Measurements from ENCODE around the gene FREM1.
"Not testable (repeated sequence)": the region's sequence is repeated elsewhere in the genome, so short reads cannot be mapped to it uniquely, and the experiment has no call there.

The FREM1 gene

GRCh38 chr9:14935964-14936363 lies 25.7 kb upstream of the FREM1 start:
- H3K9ac ChIP-seq (ENCODE audit: low read depth in 1 of 2, low read length in 2 of 2) = no peak overlapping the region
- no peak overlapping the region for H3K4me3 ChIP-seq (ENCODE audit: low read depth in 1 of 2, low read length in 2 of 2)
- no peaks in the 10 kb centered on the region for H3K36me3 ChIP-seq (ENCODE audit: control insufficient read depth in 1 of 2, insufficient read depth in 2 of 2, low read length in 2 of 2)
- no peaks in the 10 kb centered on the region for H3K4me1 ChIP-seq (ENCODE audit: control insufficient read depth in 1 of 2, insufficient read depth in 2 of 2, low read length in 2 of 2)
- H3K27ac ChIP-seq (ENCODE audit: low read depth, low read length) = no peak overlapping the region
- no peaks in the 10 kb centered on the region for H3K9me3 ChIP-seq (ENCODE audit: control insufficient read depth in 1 of 2, low read length in 2 of 2)
- no peaks in the 10 kb centered on the region for H3K27me3 ChIP-seq (ENCODE audit: control insufficient read depth in 1 of 2, insufficient read depth in 2 of 2, low read length in 2 of 2)

DNA sequence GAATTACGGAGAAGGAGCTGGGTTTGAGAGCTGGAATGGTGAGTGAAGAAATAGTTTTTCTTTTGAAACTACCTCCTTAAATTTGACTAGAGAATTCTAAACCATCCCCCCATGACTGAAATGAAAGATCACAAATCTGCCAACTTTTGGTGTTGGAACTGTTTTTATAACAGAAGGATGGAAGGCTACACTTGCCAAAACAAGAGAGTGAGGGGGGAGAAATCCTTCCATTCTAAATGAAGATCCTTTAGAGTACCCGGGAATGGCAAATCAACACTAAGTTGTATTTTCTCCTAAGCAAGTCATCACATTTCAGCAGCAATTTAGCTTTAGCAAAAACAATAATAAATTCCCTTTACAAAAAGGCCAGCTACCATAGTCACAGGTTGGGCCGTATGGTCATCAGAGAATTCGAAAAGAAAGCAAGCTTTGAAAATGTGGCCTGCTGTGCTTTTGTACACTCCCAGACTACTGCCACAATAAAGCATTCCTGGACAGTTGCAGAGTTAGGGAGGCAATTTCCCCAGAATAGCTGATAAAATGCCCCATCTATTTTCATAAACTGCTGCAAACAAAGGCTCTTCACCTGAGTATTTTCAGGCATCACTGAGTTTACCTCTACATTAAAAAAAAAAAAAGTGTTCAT lies 25.0 kb upstream of the FREM1 start:
- Histone ChIP-seq H3K9ac (ENCODE audit: low read depth in 1 of 2, low read length in 2 of 2) (no peak overlapping the region), H3K4me3 (ENCODE audit: low read depth in 1 of 2, low read length in 2 of 2) (no peak overlapping the region), H3K27ac (ENCODE audit: low read depth, low read length) (no peak overlapping the region), H3K9me3 (ENCODE audit: control insufficient read depth in 1 of 2, low read length in 2 of 2) (no peaks in the 10 kb centered on the region), H3K4me1 (ENCODE audit: control insufficient read depth in 1 of 2, insufficient read depth in 2 of 2, low read length in 2 of 2) (no peaks in the 10 kb centered on the region), H3K36me3 (ENCODE audit: control insufficient read depth in 1 of 2, insufficient read depth in 2 of 2, low read length in 2 of 2) (no peaks in the 10 kb centered on the region), H3K27me3 (ENCODE audit: control insufficient read depth in 1 of 2, insufficient read depth in 2 of 2, low read length in 2 of 2) (no peaks in the 10 kb centered on the region)

DNA sequence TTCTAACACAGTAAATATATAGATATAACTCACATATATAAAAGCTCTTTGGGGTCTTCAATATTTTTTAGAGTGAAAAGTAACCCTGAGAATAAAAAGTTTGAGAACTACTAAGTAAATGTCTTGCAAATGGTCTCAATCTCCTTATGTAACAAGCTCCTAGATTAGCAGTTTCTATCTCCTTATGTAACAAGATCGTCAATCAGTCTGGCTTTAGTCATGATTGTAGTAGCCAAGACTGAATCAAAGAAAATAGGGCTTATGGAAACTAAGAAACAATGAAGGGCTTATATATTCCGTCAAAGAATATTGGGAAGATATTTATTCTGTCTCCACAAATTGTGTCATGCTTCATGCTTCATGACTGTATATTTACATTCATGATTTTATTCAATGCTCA lies 22.4 kb upstream of the FREM1 start:
- H3K36me3 ChIP-seq (ENCODE audit: control insufficient read depth in 1 of 2, insufficient read depth in 2 of 2, low read length in 2 of 2) = no peaks in the 10 kb centered on the region
- H3K9me3 ChIP-seq (ENCODE audit: control insufficient read depth in 1 of 2, low read length in 2 of 2) = no peaks in the 10 kb centered on the region
- H3K27ac ChIP-seq (ENCODE audit: low read depth, low read length) = no peak overlapping the region
- H3K9ac ChIP-seq (ENCODE audit: low read depth in 1 of 2, low read length in 2 of 2) = no peak overlapping the region
- no peaks in the 10 kb centered on the region for H3K27me3 ChIP-seq (ENCODE audit: control insufficient read depth in 1 of 2, insufficient read depth in 2 of 2, low read length in 2 of 2)
- no peaks in the 10 kb centered on the region for H3K4me1 ChIP-seq (ENCODE audit: control insufficient read depth in 1 of 2, insufficient read depth in 2 of 2, low read length in 2 of 2)
- H3K4me3 ChIP-seq (ENCODE audit: low read depth in 1 of 2, low read length in 2 of 2) = no peak overlapping the region

- Histone ChIP-seq H3K27me3 (ENCODE audit: control insufficient read depth in 1 of 2, insufficient read depth in 2 of 2, low read length in 2 of 2) (no peaks in the 10 kb centered on the region), H3K9ac (ENCODE audit: low read depth in 1 of 2, low read length in 2 of 2) (no peak overlapping the region), H3K4me3 (ENCODE audit: low read depth in 1 of 2, low read length in 2 of 2) (no peak overlapping the region), H3K36me3 (ENCODE audit: control insufficient read depth in 1 of 2, insufficient read depth in 2 of 2, low read length in 2 of 2) (no peaks in the 10 kb centered on the region), H3K9me3 (ENCODE audit: control insufficient read depth in 1 of 2, low read length in 2 of 2) (no peaks in the 10 kb centered on the region), H3K27ac (ENCODE audit: low read depth, low read length) (no peak overlapping the region), H3K4me1 (ENCODE audit: control insufficient read depth in 1 of 2, insufficient read depth in 2 of 2, low read length in 2 of 2) (peaks cover 0 to under 1% of the 10 kb centered on the region in 2 donors)
These were observed 22.0 kb upstream of the FREM1 start for GRCh38 chr9:14932231-14932630.

GRCh38 chr9:14926941-14927624 lies 16.9 kb upstream of the FREM1 start:
- Histone ChIP-seq H3K4me3 (ENCODE audit: low read depth in 1 of 2, low read length in 2 of 2) (no peak overlapping the region), H3K4me1 (ENCODE audit: control insufficient read depth in 1 of 2, insufficient read depth in 2 of 2, low read length in 2 of 2) (peaks cover 0 to 6% of the 10 kb centered on the region in 2 donors), H3K27me3 (ENCODE audit: control insufficient read depth in 1 of 2, insufficient read depth in 2 of 2, low read length in 2 of 2) (no peaks in the 10 kb centered on the region), H3K36me3 (ENCODE audit: control insufficient read depth in 1 of 2, insufficient read depth in 2 of 2, low read length in 2 of 2) (no peaks in the 10 kb centered on the region), H3K27ac (ENCODE audit: low read depth, low read length) (no peak overlapping the region), H3K9ac (ENCODE audit: low read depth in 1 of 2, low read length in 2 of 2) (no peak overlapping the region), H3K9me3 (ENCODE audit: control insufficient read depth in 1 of 2, low read length in 2 of 2) (no peaks in the 10 kb centered on the region)

DNA sequence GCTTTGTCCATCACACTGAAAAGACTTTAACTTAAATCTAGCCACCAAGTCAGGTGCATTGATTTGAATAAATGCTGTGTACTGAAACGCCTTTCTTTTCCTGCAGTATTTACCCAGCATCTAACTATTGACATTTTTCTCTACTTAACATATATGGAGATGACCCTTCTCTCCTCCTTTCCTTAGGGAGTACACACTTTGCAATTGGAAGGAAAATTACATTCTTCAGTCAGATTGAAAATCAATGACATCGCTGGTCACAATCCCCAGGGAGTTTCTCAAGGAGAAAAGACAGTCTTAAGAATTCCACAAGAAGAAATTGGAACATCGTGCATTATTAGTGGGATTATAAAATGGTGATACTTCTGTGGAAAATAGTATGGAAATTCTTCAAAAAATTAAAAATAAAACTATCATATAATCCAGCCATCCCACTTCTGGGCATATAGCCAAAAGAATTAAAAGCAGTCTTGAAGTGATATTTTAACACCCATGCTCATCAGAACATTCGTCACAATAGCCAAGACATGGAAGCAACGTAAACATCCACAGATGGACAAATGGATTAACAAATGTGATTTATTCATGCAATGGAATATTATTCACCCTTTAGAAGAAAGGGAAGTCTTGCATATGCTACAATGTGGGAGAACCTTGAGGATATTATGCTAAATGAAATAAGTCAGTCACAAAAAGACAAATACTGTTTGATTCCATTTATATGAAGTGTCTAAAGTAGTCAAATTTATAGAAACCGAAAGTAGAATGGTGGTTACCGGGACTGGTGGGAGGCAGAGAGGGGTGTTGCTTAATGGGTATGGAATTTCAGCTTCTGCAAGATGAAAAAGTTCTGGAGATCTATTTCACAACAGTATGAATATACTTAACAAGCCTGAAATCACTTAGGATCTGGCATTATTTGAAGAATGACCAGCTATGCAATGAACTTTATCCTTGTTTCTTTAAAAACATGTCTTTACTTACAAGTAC lies 14.3 kb upstream of the FREM1 start:
- Histone ChIP-seq H3K9ac (ENCODE audit: low read depth in 1 of 2, low read length in 2 of 2) (no peak overlapping the region), H3K27me3 (ENCODE audit: control insufficient read depth in 1 of 2, insufficient read depth in 2 of 2, low read length in 2 of 2) (no peaks in the 10 kb centered on the region), H3K4me3 (ENCODE audit: low read depth in 1 of 2, low read length in 2 of 2) (no peak overlapping the region), H3K9me3 (ENCODE audit: control insufficient read depth in 1 of 2, low read length in 2 of 2) (no peaks in the 10 kb centered on the region), H3K36me3 (ENCODE audit: control insufficient read depth in 1 of 2, insufficient read depth in 2 of 2, low read length in 2 of 2) (no peaks in the 10 kb centered on the region), H3K4me1 (ENCODE audit: control insufficient read depth in 1 of 2, insufficient read depth in 2 of 2, low read length in 2 of 2) (peaks cover 0 to 6% of the 10 kb centered on the region in 2 donors), H3K27ac (ENCODE audit: low read depth, low read length) (no peak overlapping the region)

DNA sequence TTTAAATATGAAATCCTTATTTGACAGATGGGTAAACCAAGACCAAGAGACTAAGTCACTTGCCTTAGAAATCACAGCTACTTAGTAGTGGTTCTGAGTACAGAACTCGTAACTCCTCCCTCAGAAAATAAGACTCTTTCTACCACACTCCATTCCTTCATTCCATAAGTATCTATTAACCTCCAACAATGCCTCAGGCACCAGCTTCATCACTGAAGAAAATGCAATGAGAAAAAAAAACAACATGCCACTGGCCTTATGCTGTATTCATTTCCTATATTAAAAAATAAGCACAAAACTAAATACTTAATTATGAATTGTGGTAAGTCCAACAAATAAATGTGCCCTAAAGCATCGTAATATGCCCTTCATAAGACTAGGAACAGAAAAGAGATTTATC lies 13.5 kb upstream of the FREM1 start:
- Histone ChIP-seq H3K4me1 (ENCODE audit: control insufficient read depth in 1 of 2, insufficient read depth in 2 of 2, low read length in 2 of 2) (peaks cover 0 to 6% of the 10 kb centered on the region in 2 donors), H3K4me3 (ENCODE audit: low read depth in 1 of 2, low read length in 2 of 2) (no peak overlapping the region), H3K27me3 (ENCODE audit: control insufficient read depth in 1 of 2, insufficient read depth in 2 of 2, low read length in 2 of 2) (no peaks in the 10 kb centered on the region), H3K9me3 (ENCODE audit: control insufficient read depth in 1 of 2, low read length in 2 of 2) (no peaks in the 10 kb centered on the region), H3K36me3 (ENCODE audit: control insufficient read depth in 1 of 2, insufficient read depth in 2 of 2, low read length in 2 of 2) (no peaks in the 10 kb centered on the region), H3K27ac (ENCODE audit: low read depth, low read length) (no peak overlapping the region), H3K9ac (ENCODE audit: low read depth in 1 of 2, low read length in 2 of 2) (no peak overlapping the region)

DNA sequence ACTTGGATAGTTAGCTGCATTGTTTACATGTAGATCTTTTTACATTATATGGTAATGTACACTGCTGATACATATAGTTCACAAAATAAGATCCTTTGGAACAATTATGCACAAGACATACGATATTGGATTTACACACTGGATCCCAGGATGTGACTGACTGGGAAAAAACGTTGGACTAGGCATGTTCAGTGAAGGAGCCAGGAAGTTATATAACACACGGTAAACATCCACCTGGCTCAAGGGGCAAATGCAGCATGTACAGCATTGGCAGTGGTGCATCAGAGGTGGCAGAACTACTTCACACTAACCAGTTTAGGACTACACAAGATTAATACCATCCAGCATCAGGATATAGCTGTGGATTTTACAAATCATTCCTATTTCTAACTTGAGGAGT lies 10.6 kb upstream of the FREM1 start:
- H3K27ac ChIP-seq (ENCODE audit: low read depth, low read length); H3K4me3 ChIP-seq (ENCODE audit: low read depth in 1 of 2, low read length in 2 of 2); H3K36me3 ChIP-seq (ENCODE audit: control insufficient read depth in 1 of 2, insufficient read depth in 2 of 2, low read length in 2 of 2); H3K9ac ChIP-seq (ENCODE audit: low read depth in 1 of 2, low read length in 2 of 2); H3K4me1 ChIP-seq (ENCODE audit: control insufficient read depth in 1 of 2, insufficient read depth in 2 of 2, low read length in 2 of 2); H3K27me3 ChIP-seq (ENCODE audit: control insufficient read depth in 1 of 2, insufficient read depth in 2 of 2, low read length in 2 of 2); H3K9me3 ChIP-seq (ENCODE audit: control insufficient read depth in 1 of 2, low read length in 2 of 2): not testable (repeated sequence)

DNA sequence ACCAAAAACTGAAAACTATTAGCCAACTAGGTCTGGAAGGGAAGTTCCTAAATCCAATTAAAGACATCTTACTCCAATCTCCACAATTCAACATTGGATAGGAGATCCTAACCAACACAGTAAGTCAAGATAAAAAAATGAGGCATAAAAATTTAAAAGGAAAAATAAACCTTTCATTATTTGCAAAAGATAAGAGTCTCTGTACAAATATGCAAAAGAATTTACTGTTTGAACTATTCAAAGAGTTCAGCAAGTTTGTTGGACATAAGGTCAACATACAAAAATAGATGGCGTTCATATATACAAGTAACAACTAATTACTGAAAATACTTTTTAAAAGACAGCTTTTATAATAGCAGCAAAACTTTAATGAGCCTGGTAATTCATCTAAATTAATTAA lies 3.1 kb upstream of the FREM1 start:
- H3K27me3 ChIP-seq (ENCODE audit: control insufficient read depth in 1 of 2, insufficient read depth in 2 of 2, low read length in 2 of 2) = no peaks in the 10 kb centered on the region
- no peak overlapping the region for H3K9ac ChIP-seq (ENCODE audit: low read depth in 1 of 2, low read length in 2 of 2)
- no peaks in the 10 kb centered on the region for H3K36me3 ChIP-seq (ENCODE audit: control insufficient read depth in 1 of 2, insufficient read depth in 2 of 2, low read length in 2 of 2)
- H3K9me3 ChIP-seq (ENCODE audit: control insufficient read depth in 1 of 2, low read length in 2 of 2) = no peaks in the 10 kb centered on the region
- peaks cover 1 to 4% of the 10 kb centered on the region in 2 donors for H3K4me1 ChIP-seq (ENCODE audit: control insufficient read depth in 1 of 2, insufficient read depth in 2 of 2, low read length in 2 of 2)
- no peak overlapping the region for H3K27ac ChIP-seq (ENCODE audit: low read depth, low read length)
- H3K4me3 ChIP-seq (ENCODE audit: low read depth in 1 of 2, low read length in 2 of 2) = no peak overlapping the region

GRCh38 chr9:14912859-14913258 lies 2.6 kb upstream of the FREM1 start:
- Histone ChIP-seq H3K27ac (ENCODE audit: low read depth, low read length) (no peak overlapping the region), H3K4me1 (ENCODE audit: control insufficient read depth in 1 of 2, insufficient read depth in 2 of 2, low read length in 2 of 2) (peaks cover 4 to 6% of the 10 kb centered on the region in 2 donors), H3K27me3 (ENCODE audit: control insufficient read depth in 1 of 2, insufficient read depth in 2 of 2, low read length in 2 of 2) (no peaks in the 10 kb centered on the region), H3K36me3 (ENCODE audit: control insufficient read depth in 1 of 2, insufficient read depth in 2 of 2, low read length in 2 of 2) (no peaks in the 10 kb centered on the region), H3K4me3 (ENCODE audit: low read depth in 1 of 2, low read length in 2 of 2) (no peak overlapping the region), H3K9me3 (ENCODE audit: control insufficient read depth in 1 of 2, low read length in 2 of 2) (no peaks in the 10 kb centered on the region), H3K9ac (ENCODE audit: low read depth in 1 of 2, low read length in 2 of 2) (no peak overlapping the region)

Measured in duodenal mucosa (tissue), 2 donors.